Tibial nerve (tissue), 4 donors: ENCODE data around the gene RBKS. TPM values are rescaled to one million over a fixed set of nuclear protein-coding genes. Genes with fewer than 3 reads are reported as not detected.

Experiments used
- DNase-seq, 2 donors: peaks; one replicate each; pipeline ENCODE4 v3.0.0-alpha.2; 2019; ENCODE audit warnings: low spot score in 2 of 2
- H3K27ac ChIP-seq, 4 donors: fragments of 200-600 bp; sonication (generic) in 3 of 4; one replicate each; pipeline ENCODE4 v1.5.1; 2017 to 2019; ENCODE audit warnings: mild to moderate bottlenecking in 1 of 4
- H3K27me3 ChIP-seq, 2 donors: fragments of 200-600 bp; sonication (generic) in 1 of 2; one replicate each; pipeline versions ENCODE4 v1.5.1 to v1.6.0; 2017 to 2019
- H3K36me3 ChIP-seq, 3 donors: fragments of 200-600 bp; sonication (generic); one replicate each; pipeline ENCODE4 v1.5.1; 2018 to 2019
- H3K4me1 ChIP-seq, 4 donors: fragments of 200-600 bp; sonication (generic) in 3 of 4; one replicate each; pipeline ENCODE4 v1.5.1; 2017 to 2019
- H3K4me3 ChIP-seq, 4 donors: fragments of 200-600 bp; sonication (generic) in 3 of 4; one replicate each; pipeline ENCODE4 v1.5.1; 2017 to 2019; ENCODE audit warnings: mild to moderate bottlenecking in 1 of 4, moderate library complexity in 1 of 4
- H3K9me3 ChIP-seq, 4 donors: fragments of 200-600 bp; sonication (generic) in 3 of 4; one replicate each; pipeline ENCODE4 v1.5.1; 2017 to 2019
- EP300 ChIP-seq, 2 donors: sonication (generic); formaldehyde crosslinking; IDR thresholded peaks; one replicate each; pipeline ENCODE4 v1.6.1; 2017; ENCODE audit warnings: antibody characterized with exemption in 2 of 2, mild to moderate bottlenecking in 1 of 2
- POLR2A ChIP-seq, 2 donors: fragments of 450-650 bp; IDR thresholded peaks; one replicate each; pipeline ENCODE4 v1.6.1; 2017; ENCODE audit warnings: antibody characterized with exemption in 2 of 2, mild to moderate bottlenecking in 2 of 2, moderate library complexity in 2 of 2
- WGBS, 2 donors: methylation state at CpG; one replicate each; pipeline ENCODE4 v1.1.5; 2018; 5-methylcytosine and 5-hydroxymethylcytosine counted together
- total RNA-seq, 4 donors: library from RNA; depleted of rRNA; stranded (reverse); fragments of >200 nt; gene quantifications; one replicate each; pipeline ENCODE4 v1.1.0, GENCODE V29; 2016
- TF ChIP-seq, protein P1 (sequence below), 5 experiments: fragments of 200-600 bp in 3 of 5; fragments of 450-650 bp in 2 of 5; sonication (generic) in 3 of 5; IDR thresholded peaks; one replicate each; pipeline ENCODE4 v1.5.1; 2016 to 2019; ENCODE audit warnings: antibody characterized with exemption in 5 of 5, mild to moderate bottlenecking in 3 of 5, moderate library complexity in 2 of 5

RBKS gene
- total RNA-seq, 4 donors from 2014 or later, result 1.2 to 8.1 (median 4.4) TPM

DNA sequence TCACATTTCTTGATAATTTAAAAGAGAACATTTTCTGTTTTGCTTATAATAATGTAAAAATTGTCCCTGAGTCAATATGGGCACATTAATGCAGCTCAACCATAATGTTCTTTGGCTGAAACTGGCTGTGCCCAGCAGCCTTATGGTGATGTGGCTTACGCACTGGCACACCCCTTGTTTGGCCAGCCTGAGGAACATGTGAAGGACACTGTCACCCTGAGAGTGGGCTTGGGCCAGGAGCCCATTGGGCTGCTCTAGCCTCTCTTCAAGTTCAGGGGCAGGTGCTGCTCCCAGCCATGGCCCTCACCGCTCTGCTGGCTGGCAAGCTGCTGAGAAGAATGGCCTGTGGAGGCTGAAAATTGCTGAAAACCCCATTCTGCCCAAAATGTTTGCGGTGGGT is 81.2 kb downstream of the RBKS start:
- DNase-seq, result no peak
- 65 to 67% methylated on average over 3 of the region's 3 CpGs for WGBS, 2 donors
- Histone ChIP-seq H3K27ac (peak overlapping the region in 2 of 4 donors; percentile 69 to 78), H3K27me3 (no peaks in the 10 kb centered on the region), H3K4me3 (no peak overlapping the region), H3K36me3 (no peaks in the 10 kb centered on the region), H3K4me1 (peaks cover 0 to 21% (median 6%) of the 10 kb centered on the region in 4 donors), H3K9me3 (no peaks in the 10 kb centered on the region)
- TF ChIP-seq, protein P1, sequence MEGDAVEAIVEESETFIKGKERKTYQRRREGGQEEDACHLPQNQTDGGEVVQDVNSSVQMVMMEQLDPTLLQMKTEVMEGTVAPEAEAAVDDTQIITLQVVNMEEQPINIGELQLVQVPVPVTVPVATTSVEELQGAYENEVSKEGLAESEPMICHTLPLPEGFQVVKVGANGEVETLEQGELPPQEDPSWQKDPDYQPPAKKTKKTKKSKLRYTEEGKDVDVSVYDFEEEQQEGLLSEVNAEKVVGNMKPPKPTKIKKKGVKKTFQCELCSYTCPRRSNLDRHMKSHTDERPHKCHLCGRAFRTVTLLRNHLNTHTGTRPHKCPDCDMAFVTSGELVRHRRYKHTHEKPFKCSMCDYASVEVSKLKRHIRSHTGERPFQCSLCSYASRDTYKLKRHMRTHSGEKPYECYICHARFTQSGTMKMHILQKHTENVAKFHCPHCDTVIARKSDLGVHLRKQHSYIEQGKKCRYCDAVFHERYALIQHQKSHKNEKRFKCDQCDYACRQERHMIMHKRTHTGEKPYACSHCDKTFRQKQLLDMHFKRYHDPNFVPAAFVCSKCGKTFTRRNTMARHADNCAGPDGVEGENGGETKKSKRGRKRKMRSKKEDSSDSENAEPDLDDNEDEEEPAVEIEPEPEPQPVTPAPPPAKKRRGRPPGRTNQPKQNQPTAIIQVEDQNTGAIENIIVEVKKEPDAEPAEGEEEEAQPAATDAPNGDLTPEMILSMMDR (IDR thresholded peaks at IDR 0.05), result no peak
- peak in 1 of 2 donors; percentile 11 for TF ChIP-seq EP300 (IDR thresholded peaks at IDR 0.05)

- H3K9me3 ChIP-seq, result no peaks in the 10 kb centered on the region
- no peak for DNase-seq
- TF ChIP-seq, protein P1 (IDR thresholded peaks at IDR 0.05), result no peak
- TF ChIP-seq POLR2A (IDR thresholded peaks at IDR 0.05), result no peak
- TF ChIP-seq EP300 (IDR thresholded peaks at IDR 0.05), result no peak
- no peak overlapping the region for H3K4me3 ChIP-seq
- WGBS, 2 donors, result 94 to 100% methylated on average over 2 of the region's 2 CpGs
- H3K36me3 ChIP-seq, result no peaks in the 10 kb centered on the region
- no peaks in the 10 kb centered on the region for H3K27me3 ChIP-seq
- peaks cover 0 to 21% (median 6%) of the 10 kb centered on the region in 4 donors for H3K4me1 ChIP-seq
- peak overlapping the region in 2 of 4 donors; percentile 69 to 78 for H3K27ac ChIP-seq
These were observed 81.8 kb downstream of the RBKS start for GRCh38 chr2:27808418-27808817.

- no peaks in the 10 kb centered on the region for H3K27me3 ChIP-seq
- TF ChIP-seq EP300 (IDR thresholded peaks at IDR 0.05), result no peak
- TF ChIP-seq, protein P1 (IDR thresholded peaks at IDR 0.05), result peak; percentile 27 to 50 (median 36)
- WGBS, 2 donors, result 83 to 92% methylated on average over 4 of the region's 4 CpGs
- no peak overlapping the region for H3K4me3 ChIP-seq
- H3K36me3 ChIP-seq, result no peaks in the 10 kb centered on the region
- H3K4me1 ChIP-seq, result peaks cover 0 to 21% (median 6%) of the 10 kb centered on the region in 4 donors
- DNase-seq, result peak in 1 of 2 donors; percentile 38
- no peaks in the 10 kb centered on the region for H3K9me3 ChIP-seq
- H3K27ac ChIP-seq, result peak overlapping the region in 2 of 4 donors; percentile 69 to 78
These were observed 82.7 kb downstream of the RBKS start for GRCh38 chr2:27807476-27807875.

DNA sequence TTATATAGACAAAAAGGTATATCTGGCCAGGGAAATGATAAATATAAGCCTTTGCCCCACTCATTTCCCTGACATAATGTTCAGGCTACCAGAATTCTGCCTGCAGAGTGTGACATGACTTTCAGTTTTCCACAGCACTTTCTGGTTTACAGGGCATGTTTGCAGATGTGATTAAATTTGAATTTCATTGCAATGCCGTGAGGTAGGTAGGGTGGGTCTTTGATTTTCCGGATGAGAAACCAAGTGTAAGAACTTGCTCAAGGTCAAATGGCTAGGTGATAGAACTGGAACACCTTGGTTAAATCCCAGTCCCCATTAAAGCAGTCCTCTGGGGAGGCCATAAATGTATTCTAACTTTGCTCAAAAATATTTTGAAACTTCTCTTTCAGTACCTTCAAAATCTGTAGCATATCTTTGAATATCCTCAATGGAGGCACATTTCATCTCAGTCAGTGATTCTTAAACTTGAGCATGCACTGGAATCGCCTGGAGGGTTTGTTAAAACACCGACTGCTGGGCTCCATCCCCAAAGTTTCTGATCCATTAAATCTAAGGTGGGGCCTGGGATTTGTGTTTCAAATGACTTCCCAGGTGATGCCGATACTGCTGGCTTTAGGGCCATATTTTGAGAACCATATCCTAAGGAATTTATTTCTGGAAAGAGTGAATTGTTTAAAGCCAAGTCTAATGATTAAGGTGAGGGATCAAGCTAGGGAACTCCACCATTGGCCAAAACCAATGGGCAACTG is 83.7 kb downstream of the RBKS start:
- TF ChIP-seq EP300 (IDR thresholded peaks at IDR 0.05) (no peak), POLR2A (IDR thresholded peaks at IDR 0.05) (no peak)
- TF ChIP-seq, protein P1 (IDR thresholded peaks at IDR 0.05), result no peak
- no peak for DNase-seq
- no peaks in the 10 kb centered on the region for H3K27me3 ChIP-seq
- H3K4me3 ChIP-seq, result no peak overlapping the region
- no peaks in the 10 kb centered on the region for H3K9me3 ChIP-seq
- 86 to 89% methylated on average over 5 of the region's 5 CpGs for WGBS, 2 donors
- peaks cover 0 to 21% (median 6%) of the 10 kb centered on the region in 4 donors for H3K4me1 ChIP-seq
- no peaks in the 10 kb centered on the region for H3K36me3 ChIP-seq
- no peak overlapping the region for H3K27ac ChIP-seq

- DNase-seq, result no peak
- TF ChIP-seq, protein P1 (IDR thresholded peaks at IDR 0.05), result no peak
- no peak for TF ChIP-seq POLR2A (IDR thresholded peaks at IDR 0.05)
- no peak for TF ChIP-seq EP300 (IDR thresholded peaks at IDR 0.05)
- Histone ChIP-seq H3K27me3 (no peaks in the 10 kb centered on the region), H3K9me3 (no peaks in the 10 kb centered on the region), H3K27ac (no peak overlapping the region), H3K36me3 (no peaks in the 10 kb centered on the region), H3K4me3 (no peak overlapping the region), H3K4me1 (peaks cover 0 to 28% (median 9%) of the 10 kb centered on the region in 4 donors)
- 71 to 76% methylated on average over 3 of the region's 3 CpGs for WGBS, 2 donors
These were observed 85.0 kb downstream of the RBKS start for GRCh38 chr2:27805180-27805579.
